Endodermal cell (in vitro differentiated cells): Measurements from ENCODE around the gene KDM1B. TPM values are rescaled to one million over a fixed set of nuclear protein-coding genes. Genes with fewer than 3 reads are reported as not detected.

Source experiments
- DNase-seq: peaks from one replicate; pipeline ENCODE4 v3.0.0-alpha.2; 2017
- H3K27ac ChIP-seq: 2 replicates; pipeline ENCODE4 v1.5.1; 2013; ENCODE audit warnings: mild to moderate bottlenecking, low read depth, low read length, moderate library complexity
- H3K27me3 ChIP-seq: 2 replicates; pipeline ENCODE4 v1.6.1; 2013; ENCODE audit warnings: mild to moderate bottlenecking, low read length, moderate library complexity; ENCODE audit not compliant: insufficient read depth, control insufficient read depth, poor library complexity, severe bottlenecking
- H3K36me3 ChIP-seq: 2 replicates; pipeline ENCODE4 v1.7.0; 2013; ENCODE audit warnings: mild to moderate bottlenecking, low read length, moderate library complexity; ENCODE audit not compliant: control insufficient read depth, insufficient read depth
- H3K4me1 ChIP-seq: one replicate; pipeline ENCODE4 v1.7.0; 2013; ENCODE audit warnings: low read length; ENCODE audit not compliant: control insufficient read depth, insufficient read depth
- H3K4me3 ChIP-seq: 2 replicates; pipeline ENCODE4 v1.5.1; 2013; ENCODE audit warnings: mild to moderate bottlenecking, low read length, moderate library complexity
- H3K9ac ChIP-seq: 2 replicates; pipeline ENCODE4 v1.6.1; 2013; ENCODE audit warnings: mild to moderate bottlenecking, low read length, moderate library complexity; ENCODE audit not compliant: poor library complexity, severe bottlenecking; ENCODE audit errors: extremely low read depth
- H3K9me3 ChIP-seq: 2 replicates; pipeline ENCODE4 v1.6.1; 2013; ENCODE audit warnings: mild to moderate bottlenecking, low read length, moderate library complexity; ENCODE audit not compliant: control insufficient read depth
- H3K27ac Mint-ChIP-seq: 2 replicates; pipeline ENCODE4 v1.8.0; 2020; ENCODE audit warnings: mixed read lengths
- H3K27me3 Mint-ChIP-seq: 2 replicates; pipeline ENCODE4 v1.8.0; 2021; ENCODE audit warnings: mild to moderate bottlenecking, mixed read lengths; ENCODE audit not compliant: insufficient read depth
- H3K36me3 Mint-ChIP-seq: 2 replicates; pipeline ENCODE4 v1.8.0; 2020; ENCODE audit warnings: low read depth, mixed read lengths
- H3K4me1 Mint-ChIP-seq: 2 replicates; pipeline ENCODE4 v1.8.0; 2020; ENCODE audit warnings: mixed read lengths
- H3K4me3 Mint-ChIP-seq: 2 replicates; pipeline ENCODE4 v1.8.0; 2020; ENCODE audit warnings: mild to moderate bottlenecking, moderate library complexity, mixed read lengths
- H3K9me3 Mint-ChIP-seq: 2 replicates; pipeline ENCODE4 v1.8.0; 2020; ENCODE audit warnings: mild to moderate bottlenecking, mixed read lengths
- WGBS, 2 experiments: methylation state at CpG; one replicate each; pipeline versions ENCODE4 v1.1.5 to v1.1.7; 2013; ENCODE audit warnings: missing lambda C conversion rate in 2 of 2, mixed read lengths in 1 of 2; ENCODE audit not compliant: insufficient coverage in 1 of 2, insufficient read length in 1 of 2; 5-methylcytosine and 5-hydroxymethylcytosine counted together
- total RNA-seq, 2 donors: library from RNA; stranded (reverse); fragmentation: NEBNext Ultra II Directional in 1 of 2; extraction: Animal tissue kit (Norgen Biotek cat#: 25700) in 1 of 2; gene quantifications; 2 replicates in 1 of 2; 3 replicates in 1 of 2; pipeline ENCODE4 v1.2.1, GENCODE V29; 2021
- TF ChIP-seq, protein P1 (sequence below): fragments of 200-600 bp; sonication (generic); conservative IDR thresholded peaks from 2 replicates; pipeline ENCODE4 v1.5.0; 2021; ENCODE audit warnings: antibody characterized with exemption, mild to moderate bottlenecking

KDM1B gene
- total RNA-seq, 2 donors from 2014 or later: 7.7 to 9.3 TPM

DNA sequence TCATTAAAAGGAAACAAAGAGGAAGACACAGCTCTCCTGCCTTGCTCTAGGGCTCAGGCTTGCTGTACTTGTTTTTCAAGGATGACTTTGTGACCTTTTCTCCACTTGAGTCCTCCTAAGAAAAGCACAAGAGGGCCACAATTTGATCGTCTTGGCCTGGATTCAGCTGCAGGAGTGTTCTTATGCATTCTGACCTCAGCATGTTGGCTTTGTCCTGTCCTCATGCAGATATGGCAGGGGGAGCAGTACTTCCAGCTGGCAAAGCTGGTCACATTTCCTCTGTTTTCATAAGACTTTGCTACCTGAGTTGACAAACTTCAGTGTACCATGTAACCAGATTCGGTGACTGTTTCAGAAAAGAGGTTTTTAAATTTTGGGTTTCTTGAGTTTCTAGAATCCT lies 30.8 kb downstream of the KDM1B start:
- Mint-ChIP-seq H3K4me3 (no peak overlapping the region), H3K36me3 (peaks cover 14% of the 10 kb centered on the region), H3K4me1 (peaks cover 44% of the 10 kb centered on the region), H3K27me3 (no peaks in the 10 kb centered on the region), H3K9me3 (no peaks in the 10 kb centered on the region), H3K27ac (peak overlapping the region; percentile 89)
- no peak overlapping the region for H3K4me3 ChIP-seq
- H3K36me3 ChIP-seq: peaks cover 5% of the 10 kb centered on the region
- H3K27ac ChIP-seq: peak overlapping the region; percentile 13
- TF ChIP-seq, protein P1, sequence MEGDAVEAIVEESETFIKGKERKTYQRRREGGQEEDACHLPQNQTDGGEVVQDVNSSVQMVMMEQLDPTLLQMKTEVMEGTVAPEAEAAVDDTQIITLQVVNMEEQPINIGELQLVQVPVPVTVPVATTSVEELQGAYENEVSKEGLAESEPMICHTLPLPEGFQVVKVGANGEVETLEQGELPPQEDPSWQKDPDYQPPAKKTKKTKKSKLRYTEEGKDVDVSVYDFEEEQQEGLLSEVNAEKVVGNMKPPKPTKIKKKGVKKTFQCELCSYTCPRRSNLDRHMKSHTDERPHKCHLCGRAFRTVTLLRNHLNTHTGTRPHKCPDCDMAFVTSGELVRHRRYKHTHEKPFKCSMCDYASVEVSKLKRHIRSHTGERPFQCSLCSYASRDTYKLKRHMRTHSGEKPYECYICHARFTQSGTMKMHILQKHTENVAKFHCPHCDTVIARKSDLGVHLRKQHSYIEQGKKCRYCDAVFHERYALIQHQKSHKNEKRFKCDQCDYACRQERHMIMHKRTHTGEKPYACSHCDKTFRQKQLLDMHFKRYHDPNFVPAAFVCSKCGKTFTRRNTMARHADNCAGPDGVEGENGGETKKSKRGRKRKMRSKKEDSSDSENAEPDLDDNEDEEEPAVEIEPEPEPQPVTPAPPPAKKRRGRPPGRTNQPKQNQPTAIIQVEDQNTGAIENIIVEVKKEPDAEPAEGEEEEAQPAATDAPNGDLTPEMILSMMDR: no peak
- no peak overlapping the region for H3K9ac ChIP-seq
- WGBS, 2 experiments: 32 to 51% methylated on average over 2 of the region's 2 CpGs
- peaks cover 8% of the 10 kb centered on the region for H3K4me1 ChIP-seq
- H3K9me3 ChIP-seq: no peaks in the 10 kb centered on the region
- no peaks in the 10 kb centered on the region for H3K27me3 ChIP-seq
- DNase-seq: peak; percentile 74

GRCh38 chr6:18186540-18187250 lies 31.5 kb downstream of the KDM1B start:
- no peaks in the 10 kb centered on the region for H3K27me3 Mint-ChIP-seq
- Histone ChIP-seq H3K27ac (no peak overlapping the region), H3K9me3 (no peaks in the 10 kb centered on the region), H3K4me1 (peaks cover 8% of the 10 kb centered on the region), H3K9ac (no peak overlapping the region), H3K27me3 (no peaks in the 10 kb centered on the region), H3K4me3 (no peak overlapping the region), H3K36me3 (peaks cover 12% of the 10 kb centered on the region)
- H3K9me3 Mint-ChIP-seq: no peaks in the 10 kb centered on the region
- H3K36me3 Mint-ChIP-seq: peaks cover 21% of the 10 kb centered on the region
- no peak for DNase-seq
- H3K27ac Mint-ChIP-seq: peak overlapping the region; percentile 89
- 86 to 96% methylated on average over 4 of the region's 4 CpGs for WGBS, 2 experiments
- no peak overlapping the region for H3K4me3 Mint-ChIP-seq
- TF ChIP-seq, protein P1: no peak
- peaks cover 40% of the 10 kb centered on the region for H3K4me1 Mint-ChIP-seq

DNA sequence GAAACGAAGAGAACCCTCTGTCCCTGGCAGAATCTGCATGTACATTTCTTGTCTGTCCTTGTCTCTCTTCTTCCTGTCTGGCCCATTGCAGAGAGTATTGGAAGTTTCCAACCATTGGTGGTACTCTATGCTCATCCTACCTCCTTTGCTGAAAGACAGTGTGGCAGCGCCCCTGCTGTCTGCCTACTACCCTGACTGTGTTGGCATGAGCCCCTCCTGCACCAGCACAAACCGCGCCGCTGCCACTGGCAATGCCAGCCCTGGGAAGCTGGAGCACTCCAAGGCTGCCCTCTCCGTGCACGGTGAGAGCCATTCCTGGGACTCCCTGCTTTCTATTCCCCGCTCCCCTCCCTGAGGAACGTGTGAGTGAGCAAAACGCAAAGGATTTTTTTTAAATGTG lies 32.5 kb downstream of the KDM1B start:
- Mint-ChIP-seq H3K4me3 (no peak overlapping the region), H3K4me1 (peaks cover 32% of the 10 kb centered on the region), H3K9me3 (no peaks in the 10 kb centered on the region), H3K36me3 (peaks cover 28% of the 10 kb centered on the region), H3K27me3 (no peaks in the 10 kb centered on the region), H3K27ac (no peak overlapping the region)
- H3K9ac ChIP-seq: no peak overlapping the region
- H3K27me3 ChIP-seq: no peaks in the 10 kb centered on the region
- peaks cover 8% of the 10 kb centered on the region for H3K4me1 ChIP-seq
- H3K9me3 ChIP-seq: no peaks in the 10 kb centered on the region
- H3K27ac ChIP-seq: no peak overlapping the region
- TF ChIP-seq, protein P1: no peak
- no peak overlapping the region for H3K4me3 ChIP-seq
- WGBS, 2 experiments: 91 to 100% methylated on average over 4 to 10 of the region's 10 CpGs
- H3K36me3 ChIP-seq: peaks cover 12% of the 10 kb centered on the region
- no peak for DNase-seq
